WTC11 (cell line): ENCODE data around the gene RPL41. TPM values are rescaled to one million over a fixed set of nuclear protein-coding genes. Genes with fewer than 3 reads are reported as not detected.

Experiments
- ATAC-seq: fragments of 200-7000 bp; cut with Tn5 transposase; 2 replicates; pipeline ENCODE4 v1.10.0; 2021; ENCODE audit warnings: mild to moderate bottlenecking, moderate library complexity
- CTCF ChIA-PET: fragments of 300-600 bp; sonication (Branson Sonifier 250); formaldehyde crosslinking; loops from one replicate; lab custom pipeline; 2021; ENCODE audit warnings: antibody characterized with exemption; lab: Charles Lee
- POLR2A ChIA-PET: fragments of 350-600 bp; sonication (Branson Sonifier 250); formaldehyde crosslinking; loops from one replicate; lab custom pipeline; 2021; ENCODE audit warnings: antibody characterized with exemption; lab: Charles Lee
- DNase-seq: peaks from one replicate; pipeline ENCODE4 v3.0.0; 2021; ENCODE audit warnings: low spot score
- H3K27ac Mint-ChIP-seq: 2 replicates; pipeline ENCODE4 v1.8.0; 2021; ENCODE audit warnings: mixed read lengths
- H3K27me3 Mint-ChIP-seq: 2 replicates; pipeline ENCODE4 v1.8.0; 2021; ENCODE audit warnings: low read depth, mild to moderate bottlenecking, moderate library complexity, mixed read lengths
- H3K36me3 Mint-ChIP-seq: 2 replicates; pipeline ENCODE4 v1.8.0; 2021; ENCODE audit warnings: mixed read lengths
- H3K4me1 Mint-ChIP-seq: 2 replicates; pipeline ENCODE4 v1.8.0; 2022; ENCODE audit warnings: mixed read lengths
- H3K4me3 Mint-ChIP-seq: 2 replicates; pipeline ENCODE4 v1.8.0; 2021; ENCODE audit warnings: mild to moderate bottlenecking, moderate library complexity, mixed read lengths
- H3K9me3 Mint-ChIP-seq: 2 replicates; pipeline ENCODE4 v1.8.0; 2021; ENCODE audit warnings: mixed read lengths
- ATF3 ChIP-seq: sonication (generic); formaldehyde crosslinking; conservative IDR thresholded peaks from 2 replicates; pipeline ENCODE4 v1.8.1; 2022; ENCODE audit warnings: mild to moderate bottlenecking, missing genetic modification reagents
- FOXK1 ChIP-seq: sonication (generic); formaldehyde crosslinking; IDR thresholded peaks from 2 replicates; pipeline ENCODE4 v1.8.0; 2022; ENCODE audit warnings: mild to moderate bottlenecking, moderate library complexity, missing genetic modification reagents
- MAX ChIP-seq: sonication (generic); formaldehyde crosslinking; IDR thresholded peaks from 2 replicates; pipeline ENCODE4 v1.8.0; 2022; ENCODE audit warnings: mild to moderate bottlenecking, missing genetic modification reagents
- NFATC4 ChIP-seq: fragments of 250-450 bp; sonication (Bioruptor Pico); IDR thresholded peaks from 2 replicates; pipeline ENCODE4 v1.9.0; 2021; ENCODE audit warnings: mild to moderate bottlenecking
- RORB ChIP-seq: fragments of 250-450 bp; sonication (Bioruptor Pico); IDR thresholded peaks from 2 replicates; pipeline ENCODE4 v1.9.0; 2021; ENCODE audit warnings: mild to moderate bottlenecking
- ZBTB21 ChIP-seq: sonication (generic); formaldehyde crosslinking; IDR thresholded peaks from 2 replicates; pipeline ENCODE4 v1.8.1; 2023; ENCODE audit warnings: mild to moderate bottlenecking, missing genetic modification reagents, borderline replicate concordance
- ZNF219 ChIP-seq: sonication (generic); formaldehyde crosslinking; IDR thresholded peaks from 2 replicates; pipeline ENCODE4 v1.8.0; 2023; ENCODE audit warnings: missing genetic modification reagents, mild to moderate bottlenecking, borderline replicate concordance
- ZNF416 ChIP-seq: fragments of 250-450 bp; sonication (Bioruptor Pico); IDR thresholded peaks from 2 replicates; pipeline ENCODE4 v1.9.0; 2021; ENCODE audit warnings: mild to moderate bottlenecking, inconsistent platforms
- ZNF423 ChIP-seq: fragments of 250-450 bp; sonication (Bioruptor Pico); IDR thresholded peaks from 2 replicates; pipeline ENCODE4 v2.1.2; 2022; ENCODE audit warnings: mild to moderate bottlenecking, moderate library complexity
- total RNA-seq: library from RNA; stranded (reverse); gene quantifications from 3 replicates; pipeline ENCODE4 v1.2.3, GENCODE V29; 2021
- TF ChIP-seq, protein P1 (sequence below): sonication (generic); formaldehyde crosslinking; IDR thresholded peaks from 2 replicates; pipeline ENCODE4 v1.8.0; 2022; ENCODE audit warnings: mild to moderate bottlenecking, missing genetic modification reagents
- TF ChIP-seq, protein P2 (sequence below): sonication (generic); formaldehyde crosslinking; IDR thresholded peaks from 2 replicates; pipeline ENCODE4 v1.8.1; 2023; ENCODE audit warnings: mild to moderate bottlenecking, missing genetic modification reagents, borderline replicate concordance
- TF ChIP-seq, protein P3 (sequence below): sonication (generic); formaldehyde crosslinking; IDR thresholded peaks from 2 replicates; pipeline ENCODE4 v1.8.1; 2022; ENCODE audit warnings: low read depth, mild to moderate bottlenecking, moderate library complexity, missing genetic modification reagents, borderline replicate concordance
- TF ChIP-seq, protein P4 (sequence below): fragments of 250-450 bp; sonication (Bioruptor Pico); IDR thresholded peaks from 2 replicates; pipeline ENCODE4 v1.9.0; 2021; ENCODE audit warnings: mild to moderate bottlenecking
- TF ChIP-seq, protein P5 (sequence below): fragments of 250-450 bp; sonication (Bioruptor Pico); IDR thresholded peaks from 2 replicates; pipeline ENCODE4 v1.8.0; 2021; ENCODE audit warnings: mild to moderate bottlenecking
- TF ChIP-seq, protein P6 (sequence below): fragments of 250-450 bp; sonication (Bioruptor Pico); IDR thresholded peaks from 2 replicates; pipeline ENCODE4 v1.9.0; 2021; ENCODE audit warnings: mild to moderate bottlenecking, borderline replicate concordance
- TF ChIP-seq, protein P7 (sequence below): sonication (generic); formaldehyde crosslinking; IDR thresholded peaks from 2 replicates; pipeline ENCODE4 v1.8.1; 2023; ENCODE audit warnings: mild to moderate bottlenecking, missing genetic modification reagents, moderate library complexity

RPL41 gene
- total RNA-seq, 1 experiment from 2014 or later: 4,004 TPM

DNA sequence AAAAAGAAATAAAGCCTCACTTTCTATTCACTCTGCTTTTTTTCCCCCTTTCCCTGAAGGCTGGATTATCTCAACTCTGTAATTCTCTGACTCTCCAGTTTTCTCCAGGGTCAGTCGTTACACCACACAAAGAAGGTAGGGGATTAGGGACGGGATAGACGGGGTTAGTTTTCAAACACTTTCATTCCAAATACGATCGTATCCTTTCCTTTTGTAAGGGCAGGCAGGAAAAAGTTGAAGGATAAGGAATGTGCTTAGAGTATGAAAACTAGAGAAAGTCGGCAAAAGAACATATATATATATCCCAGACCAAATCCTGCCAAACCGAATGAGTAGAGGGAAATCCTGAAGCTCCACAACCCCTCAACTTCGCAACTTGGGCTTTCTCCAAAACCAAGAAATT is 11.1 kb downstream of the RPL41 start (continued):
- TF ChIP-seq, protein P1, sequence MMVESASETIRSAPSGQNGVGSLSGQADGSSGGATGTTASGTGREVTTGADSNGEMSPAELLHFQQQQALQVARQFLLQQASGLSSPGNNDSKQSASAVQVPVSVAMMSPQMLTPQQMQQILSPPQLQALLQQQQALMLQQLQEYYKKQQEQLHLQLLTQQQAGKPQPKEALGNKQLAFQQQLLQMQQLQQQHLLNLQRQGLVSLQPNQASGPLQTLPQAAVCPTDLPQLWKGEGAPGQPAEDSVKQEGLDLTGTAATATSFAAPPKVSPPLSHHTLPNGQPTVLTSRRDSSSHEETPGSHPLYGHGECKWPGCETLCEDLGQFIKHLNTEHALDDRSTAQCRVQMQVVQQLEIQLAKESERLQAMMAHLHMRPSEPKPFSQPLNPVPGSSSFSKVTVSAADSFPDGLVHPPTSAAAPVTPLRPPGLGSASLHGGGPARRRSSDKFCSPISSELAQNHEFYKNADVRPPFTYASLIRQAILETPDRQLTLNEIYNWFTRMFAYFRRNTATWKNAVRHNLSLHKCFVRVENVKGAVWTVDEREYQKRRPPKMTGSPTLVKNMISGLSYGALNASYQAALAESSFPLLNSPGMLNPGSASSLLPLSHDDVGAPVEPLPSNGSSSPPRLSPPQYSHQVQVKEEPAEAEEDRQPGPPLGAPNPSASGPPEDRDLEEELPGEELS (CRISPR knock-in tag): no peak
- TF ChIP-seq MAX (CRISPR knock-in tag) (no peak), FOXK1 (CRISPR knock-in tag) (no peak), ZNF416 (CRISPR knock-in tag) (no peak), ZNF423 (CRISPR knock-in tag) (no peak), RORB (CRISPR knock-in tag) (no peak)
- TF ChIP-seq, protein P2, sequence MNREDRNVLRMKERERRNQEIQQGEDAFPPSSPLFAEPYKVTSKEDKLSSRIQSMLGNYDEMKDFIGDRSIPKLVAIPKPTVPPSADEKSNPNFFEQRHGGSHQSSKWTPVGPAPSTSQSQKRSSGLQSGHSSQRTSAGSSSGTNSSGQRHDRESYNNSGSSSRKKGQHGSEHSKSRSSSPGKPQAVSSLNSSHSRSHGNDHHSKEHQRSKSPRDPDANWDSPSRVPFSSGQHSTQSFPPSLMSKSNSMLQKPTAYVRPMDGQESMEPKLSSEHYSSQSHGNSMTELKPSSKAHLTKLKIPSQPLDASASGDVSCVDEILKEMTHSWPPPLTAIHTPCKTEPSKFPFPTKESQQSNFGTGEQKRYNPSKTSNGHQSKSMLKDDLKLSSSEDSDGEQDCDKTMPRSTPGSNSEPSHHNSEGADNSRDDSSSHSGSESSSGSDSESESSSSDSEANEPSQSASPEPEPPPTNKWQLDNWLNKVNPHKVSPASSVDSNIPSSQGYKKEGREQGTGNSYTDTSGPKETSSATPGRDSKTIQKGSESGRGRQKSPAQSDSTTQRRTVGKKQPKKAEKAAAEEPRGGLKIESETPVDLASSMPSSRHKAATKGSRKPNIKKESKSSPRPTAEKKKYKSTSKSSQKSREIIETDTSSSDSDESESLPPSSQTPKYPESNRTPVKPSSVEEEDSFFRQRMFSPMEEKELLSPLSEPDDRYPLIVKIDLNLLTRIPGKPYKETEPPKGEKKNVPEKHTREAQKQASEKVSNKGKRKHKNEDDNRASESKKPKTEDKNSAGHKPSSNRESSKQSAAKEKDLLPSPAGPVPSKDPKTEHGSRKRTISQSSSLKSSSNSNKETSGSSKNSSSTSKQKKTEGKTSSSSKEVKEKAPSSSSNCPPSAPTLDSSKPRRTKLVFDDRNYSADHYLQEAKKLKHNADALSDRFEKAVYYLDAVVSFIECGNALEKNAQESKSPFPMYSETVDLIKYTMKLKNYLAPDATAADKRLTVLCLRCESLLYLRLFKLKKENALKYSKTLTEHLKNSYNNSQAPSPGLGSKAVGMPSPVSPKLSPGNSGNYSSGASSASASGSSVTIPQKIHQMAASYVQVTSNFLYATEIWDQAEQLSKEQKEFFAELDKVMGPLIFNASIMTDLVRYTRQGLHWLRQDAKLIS (CRISPR knock-in tag): no peak
- TF ChIP-seq, protein P3, sequence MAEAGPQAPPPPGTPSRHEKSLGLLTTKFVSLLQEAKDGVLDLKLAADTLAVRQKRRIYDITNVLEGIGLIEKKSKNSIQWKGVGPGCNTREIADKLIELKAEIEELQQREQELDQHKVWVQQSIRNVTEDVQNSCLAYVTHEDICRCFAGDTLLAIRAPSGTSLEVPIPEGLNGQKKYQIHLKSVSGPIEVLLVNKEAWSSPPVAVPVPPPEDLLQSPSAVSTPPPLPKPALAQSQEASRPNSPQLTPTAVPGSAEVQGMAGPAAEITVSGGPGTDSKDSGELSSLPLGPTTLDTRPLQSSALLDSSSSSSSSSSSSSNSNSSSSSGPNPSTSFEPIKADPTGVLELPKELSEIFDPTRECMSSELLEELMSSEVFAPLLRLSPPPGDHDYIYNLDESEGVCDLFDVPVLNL (CRISPR knock-in tag): no peak
- TF ChIP-seq, all 79 proteins: peak for 0

DNA sequence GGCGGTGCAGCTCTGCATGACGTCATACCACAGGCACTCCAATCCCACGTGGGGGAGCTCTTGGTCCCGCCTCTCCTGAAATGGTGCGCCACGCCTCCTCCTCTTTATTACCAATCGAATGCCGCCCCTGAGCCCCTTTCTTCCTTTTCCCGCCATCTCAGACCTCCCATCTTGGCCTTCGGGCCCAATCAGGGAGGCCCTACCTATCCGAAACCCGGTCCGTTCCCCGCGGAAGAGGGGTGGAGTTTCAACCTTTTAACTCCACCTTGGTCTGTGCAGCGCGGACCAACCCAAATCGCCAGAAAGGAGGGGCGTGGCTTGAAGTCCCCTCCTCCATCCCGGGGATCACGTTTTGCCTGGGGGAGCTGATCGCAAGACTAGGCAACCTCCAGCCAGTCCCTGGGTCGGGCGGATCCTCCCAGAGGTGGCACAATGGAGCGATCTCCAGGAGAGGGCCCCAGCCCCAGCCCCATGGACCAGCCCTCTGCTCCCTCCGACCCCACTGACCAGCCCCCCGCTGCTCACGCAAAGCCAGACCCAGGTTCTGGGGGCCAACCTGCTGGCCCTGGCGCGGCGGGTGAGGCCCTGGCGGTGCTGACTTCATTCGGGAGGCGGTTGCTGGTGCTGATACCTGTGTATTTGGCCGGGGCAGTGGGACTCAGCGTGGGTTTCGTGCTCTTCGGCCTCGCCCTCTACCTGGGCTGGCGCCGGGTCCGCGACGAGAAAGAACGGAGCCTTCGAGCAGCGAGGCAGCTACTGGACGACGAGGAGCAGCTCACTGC is 11.6 kb downstream of the RPL41 start, which contains the start of gene ESYT1:
Gene ESYT1, plus strand, starts transcription at position 380 of the 782 bp plus-strand sequence. Its CDS starts 53 bp downstream, at position 433.
- H3K27ac Mint-ChIP-seq: peak within 1 kb of the TSS; percentile 99
- peaks cover 30% of the 10 kb centered on the region for H3K4me1 Mint-ChIP-seq
- peak; percentile 95 for ATAC-seq
- H3K4me3 Mint-ChIP-seq: peak within 1 kb of the TSS; percentile 98
- POLR2A ChIA-PET: interaction anchor here (0.6 to 5.3 kb wide), 17 partner anchors 10 to 508 kb away, joined by 3 to 104 read pairs (median 5); partner anchors contain the start of genes CNPY2, ERBB3, MYL6 and PA2G4
- no peaks in the 10 kb centered on the region for H3K9me3 Mint-ChIP-seq
- no peaks in the 10 kb centered on the region; the same call in 1 of the 2 replicates for H3K27me3 Mint-ChIP-seq
- CTCF ChIA-PET: interaction anchor here (0.5 to 4.2 kb wide), 31 partner anchors 8 to 1044 kb away, joined by 3 to 61 read pairs (median 5); partner anchors contain the start of genes ANKRD52, COQ10A, MYL6 and MYL6B
- peaks cover 30% of the 10 kb centered on the region for H3K36me3 Mint-ChIP-seq
- peak; percentile 99 for DNase-seq
- no peak for TF ChIP-seq ZNF219 (CRISPR knock-in tag)
- no peak for TF ChIP-seq ATF3 (CRISPR knock-in tag)
- TF ChIP-seq, protein P4, sequence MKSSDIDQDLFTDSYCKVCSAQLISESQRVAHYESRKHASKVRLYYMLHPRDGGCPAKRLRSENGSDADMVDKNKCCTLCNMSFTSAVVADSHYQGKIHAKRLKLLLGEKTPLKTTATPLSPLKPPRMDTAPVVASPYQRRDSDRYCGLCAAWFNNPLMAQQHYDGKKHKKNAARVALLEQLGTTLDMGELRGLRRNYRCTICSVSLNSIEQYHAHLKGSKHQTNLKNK (CRISPR knock-in tag): no peak
- TF ChIP-seq, protein P5, sequence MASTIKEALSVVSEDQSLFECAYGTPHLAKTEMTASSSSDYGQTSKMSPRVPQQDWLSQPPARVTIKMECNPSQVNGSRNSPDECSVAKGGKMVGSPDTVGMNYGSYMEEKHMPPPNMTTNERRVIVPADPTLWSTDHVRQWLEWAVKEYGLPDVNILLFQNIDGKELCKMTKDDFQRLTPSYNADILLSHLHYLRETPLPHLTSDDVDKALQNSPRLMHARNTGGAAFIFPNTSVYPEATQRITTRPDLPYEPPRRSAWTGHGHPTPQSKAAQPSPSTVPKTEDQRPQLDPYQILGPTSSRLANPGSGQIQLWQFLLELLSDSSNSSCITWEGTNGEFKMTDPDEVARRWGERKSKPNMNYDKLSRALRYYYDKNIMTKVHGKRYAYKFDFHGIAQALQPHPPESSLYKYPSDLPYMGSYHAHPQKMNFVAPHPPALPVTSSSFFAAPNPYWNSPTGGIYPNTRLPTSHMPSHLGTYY: no peak
- 0 out of 2 replicates have a peak, but pooled peaks have one; percentile 27 for TF ChIP-seq NFATC4 (CRISPR knock-in tag)
- TF ChIP-seq, protein P6, sequence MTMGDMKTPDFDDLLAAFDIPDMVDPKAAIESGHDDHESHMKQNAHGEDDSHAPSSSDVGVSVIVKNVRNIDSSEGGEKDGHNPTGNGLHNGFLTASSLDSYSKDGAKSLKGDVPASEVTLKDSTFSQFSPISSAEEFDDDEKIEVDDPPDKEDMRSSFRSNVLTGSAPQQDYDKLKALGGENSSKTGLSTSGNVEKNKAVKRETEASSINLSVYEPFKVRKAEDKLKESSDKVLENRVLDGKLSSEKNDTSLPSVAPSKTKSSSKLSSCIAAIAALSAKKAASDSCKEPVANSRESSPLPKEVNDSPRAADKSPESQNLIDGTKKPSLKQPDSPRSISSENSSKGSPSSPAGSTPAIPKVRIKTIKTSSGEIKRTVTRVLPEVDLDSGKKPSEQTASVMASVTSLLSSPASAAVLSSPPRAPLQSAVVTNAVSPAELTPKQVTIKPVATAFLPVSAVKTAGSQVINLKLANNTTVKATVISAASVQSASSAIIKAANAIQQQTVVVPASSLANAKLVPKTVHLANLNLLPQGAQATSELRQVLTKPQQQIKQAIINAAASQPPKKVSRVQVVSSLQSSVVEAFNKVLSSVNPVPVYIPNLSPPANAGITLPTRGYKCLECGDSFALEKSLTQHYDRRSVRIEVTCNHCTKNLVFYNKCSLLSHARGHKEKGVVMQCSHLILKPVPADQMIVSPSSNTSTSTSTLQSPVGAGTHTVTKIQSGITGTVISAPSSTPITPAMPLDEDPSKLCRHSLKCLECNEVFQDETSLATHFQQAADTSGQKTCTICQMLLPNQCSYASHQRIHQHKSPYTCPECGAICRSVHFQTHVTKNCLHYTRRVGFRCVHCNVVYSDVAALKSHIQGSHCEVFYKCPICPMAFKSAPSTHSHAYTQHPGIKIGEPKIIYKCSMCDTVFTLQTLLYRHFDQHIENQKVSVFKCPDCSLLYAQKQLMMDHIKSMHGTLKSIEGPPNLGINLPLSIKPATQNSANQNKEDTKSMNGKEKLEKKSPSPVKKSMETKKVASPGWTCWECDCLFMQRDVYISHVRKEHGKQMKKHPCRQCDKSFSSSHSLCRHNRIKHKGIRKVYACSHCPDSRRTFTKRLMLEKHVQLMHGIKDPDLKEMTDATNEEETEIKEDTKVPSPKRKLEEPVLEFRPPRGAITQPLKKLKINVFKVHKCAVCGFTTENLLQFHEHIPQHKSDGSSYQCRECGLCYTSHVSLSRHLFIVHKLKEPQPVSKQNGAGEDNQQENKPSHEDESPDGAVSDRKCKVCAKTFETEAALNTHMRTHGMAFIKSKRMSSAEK (CRISPR knock-in tag): no peak
- TF ChIP-seq, protein P7, sequence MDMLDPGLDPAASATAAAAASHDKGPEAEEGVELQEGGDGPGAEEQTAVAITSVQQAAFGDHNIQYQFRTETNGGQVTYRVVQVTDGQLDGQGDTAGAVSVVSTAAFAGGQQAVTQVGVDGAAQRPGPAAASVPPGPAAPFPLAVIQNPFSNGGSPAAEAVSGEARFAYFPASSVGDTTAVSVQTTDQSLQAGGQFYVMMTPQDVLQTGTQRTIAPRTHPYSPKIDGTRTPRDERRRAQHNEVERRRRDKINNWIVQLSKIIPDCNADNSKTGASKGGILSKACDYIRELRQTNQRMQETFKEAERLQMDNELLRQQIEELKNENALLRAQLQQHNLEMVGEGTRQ (CRISPR knock-in tag): peak; percentile 71
- peak; percentile 94 for TF ChIP-seq ZBTB21 (CRISPR knock-in tag)
